ENCODE data around the gene CDH8. TPM values are rescaled to one million over a fixed set of nuclear protein-coding genes. Genes with fewer than 3 reads are reported as not detected.

The CDH8 gene
- total and polyA plus RNA-seq, 2 donors (not counting 1 experiment from before 2014, with no cell fraction given), result not detected

GRCh38 chr16:61908426-61908825 lies 127.8 kb downstream of the CDH8 start:
- no peak overlapping the region for H3K27ac ChIP-seq (ENCODE audit: low read length in 2 of 2)
- Mint-ChIP-seq H3K4me3 (no peak overlapping the region), H3K27ac (no peak overlapping the region), H3K27me3 (no peaks in the 10 kb centered on the region), H3K9me3 (ENCODE audit: insufficient read depth) (peaks cover 3% of the 10 kb centered on the region), H3K4me1 (no peaks in the 10 kb centered on the region)
- no peaks in the 10 kb centered on the region for H3K36me3 ChIP-seq (replicated peaks in 1 of 2; ENCODE audit: control extremely low read depth in 1 of 2, control insufficient read depth in 1 of 2, extremely low read depth in 1 of 2, insufficient read depth in 2 of 2, low read length in 1 of 2)
- no peak overlapping the region for H3K4me3 ChIP-seq (ENCODE audit: control extremely low read depth in 1 of 5, extremely low read depth in 1 of 5, insufficient read depth in 1 of 5, low read depth in 2 of 5, low read length in 4 of 5)
- no CpG with 5 or more reads among the region's 1 CpG for WGBS (ENCODE audit: insufficient coverage)
- POLR2A ChIA-PET, result no interaction called here
- CTCF ChIA-PET, result no interaction called here
- no peak overlapping the region for H3K4me2 ChIP-seq (replicated peaks; ENCODE audit: low read depth, low read length, poor library complexity, severe bottlenecking)
- DNase-seq, result no peak
- no peak for ATAC-seq (ENCODE audit: low read depth)
- no peaks in the 10 kb centered on the region for H3K4me1 ChIP-seq (ENCODE audit: control insufficient read depth in 2 of 2, insufficient read depth in 2 of 2, low read length in 2 of 2)
- TF ChIP-seq CTCF (IDR thresholded peaks at IDR 0.05) (no peak), EZH2 (IDR thresholded peaks at IDR 0.05; ENCODE audit: borderline replicate concordance, insufficient read depth, low read depth, low read length, poor library complexity, severe bottlenecking) (no peak)
- H3K9me3 ChIP-seq (ENCODE audit: control extremely low read depth in 1 of 3, control insufficient read depth in 2 of 3, insufficient read depth in 1 of 3, low read length in 2 of 3), result peaks cover 0 to under 1% (median 0%) of the 10 kb centered on the region in 3 donors
- intact Hi-C loops (cut with micrococcal nuclease), result no loop called here
- no peak overlapping the region for H2AFZ ChIP-seq (ENCODE audit: insufficient read depth, low read depth, low read length, poor library complexity, severe bottlenecking)
- no peak overlapping the region for H3K9ac ChIP-seq (ENCODE audit: low read length)
- no peaks in the 10 kb centered on the region for H3K79me2 ChIP-seq (ENCODE audit: control insufficient read depth, insufficient read depth, low read length)
- H3K27me3 ChIP-seq (replicated peaks in 1 of 4; ENCODE audit: control extremely low read depth in 1 of 4, control insufficient read depth in 3 of 4, insufficient read depth in 4 of 4, low read length in 3 of 4), result no peaks in the 10 kb centered on the region
- no peaks in the 10 kb centered on the region for H4K20me1 ChIP-seq (ENCODE audit: control insufficient read depth, insufficient read depth, low read length, poor library complexity, severe bottlenecking)

GRCh38 chr16:61901689-61902088 lies 134.5 kb downstream of the CDH8 start:
- Histone ChIP-seq H3K4me3 (ENCODE audit: control extremely low read depth in 1 of 5, extremely low read depth in 1 of 5, insufficient read depth in 1 of 5, low read depth in 2 of 5, low read length in 4 of 5) (no peak overlapping the region), H3K79me2 (ENCODE audit: control insufficient read depth, insufficient read depth, low read length) (no peaks in the 10 kb centered on the region), H3K27ac (ENCODE audit: low read length in 2 of 2) (no peak overlapping the region), H2AFZ (ENCODE audit: insufficient read depth, low read depth, low read length, poor library complexity, severe bottlenecking) (no peak overlapping the region), H3K4me1 (ENCODE audit: control insufficient read depth in 2 of 2, insufficient read depth in 2 of 2, low read length in 2 of 2) (no peaks in the 10 kb centered on the region), H4K20me1 (ENCODE audit: control insufficient read depth, insufficient read depth, low read length, poor library complexity, severe bottlenecking) (no peaks in the 10 kb centered on the region), H3K36me3 (replicated peaks in 1 of 2; ENCODE audit: control extremely low read depth in 1 of 2, control insufficient read depth in 1 of 2, extremely low read depth in 1 of 2, insufficient read depth in 2 of 2, low read length in 1 of 2) (no peaks in the 10 kb centered on the region), H3K9ac (ENCODE audit: low read length) (no peak overlapping the region), H3K4me2 (replicated peaks; ENCODE audit: low read depth, low read length, poor library complexity, severe bottlenecking) (no peak overlapping the region), H3K9me3 (ENCODE audit: control extremely low read depth in 1 of 3, control insufficient read depth in 2 of 3, insufficient read depth in 1 of 3, low read length in 2 of 3) (peaks cover 0 to 4% (median 0%) of the 10 kb centered on the region in 3 donors), H3K27me3 (replicated peaks in 1 of 4; ENCODE audit: control extremely low read depth in 1 of 4, control insufficient read depth in 3 of 4, insufficient read depth in 4 of 4, low read length in 3 of 4) (no peaks in the 10 kb centered on the region)
- H3K27me3 Mint-ChIP-seq, result no peaks in the 10 kb centered on the region
- WGBS (ENCODE audit: insufficient coverage), result no CpG with 5 or more reads among the region's 1 CpG
- ATAC-seq (ENCODE audit: low read depth) (no peak), DNase-seq (no peak)
- intact Hi-C loops (cut with micrococcal nuclease), result no loop called here
- no peaks in the 10 kb centered on the region for H3K4me1 Mint-ChIP-seq
- ChIA-PET POLR2A (no interaction called here), CTCF (no interaction called here)
- no peak overlapping the region for H3K27ac Mint-ChIP-seq
- TF ChIP-seq CTCF (IDR thresholded peaks at IDR 0.05) (no peak), EZH2 (IDR thresholded peaks at IDR 0.05; ENCODE audit: borderline replicate concordance, insufficient read depth, low read depth, low read length, poor library complexity, severe bottlenecking) (no peak)
- peaks cover 2% of the 10 kb centered on the region for H3K9me3 Mint-ChIP-seq (ENCODE audit: insufficient read depth)
- H3K4me3 Mint-ChIP-seq, result no peak overlapping the region
